CD14-positive monocyte (primary cell): ENCODE measurements around the gene DUS2. TPM values are rescaled to one million over a fixed set of nuclear protein-coding genes. Genes with fewer than 3 reads are reported as not detected.

Source experiments
- DNase-seq, 3 donors: peaks; one replicate each; pipeline ENCODE4 v3.0.0-alpha.2; 2011 to 2022
- H2AFZ ChIP-seq: 2 replicates; pipeline ENCODE4 v1.6.0; 2012; ENCODE audit warnings: mild to moderate bottlenecking, low read depth, low read length, inconsistent platforms; ENCODE audit not compliant: insufficient read depth, poor library complexity, severe bottlenecking
- H3K27ac ChIP-seq, 2 donors: 1 replicate in 1 of 2; 2 replicates in 1 of 2; pipeline ENCODE4 v1.5.1; 2012 to 2013; ENCODE audit warnings: low read length in 2 of 2, control low read depth in 1 of 2, inconsistent platforms in 1 of 2, low read depth in 1 of 2, mild to moderate bottlenecking in 1 of 2
- H3K27me3 ChIP-seq, 2 donors: one replicate each; pipeline versions ENCODE4 v1.6.0 to v1.6.1; 2011 to 2013; ENCODE audit warnings: low read length in 2 of 2; ENCODE audit not compliant: control insufficient read depth in 2 of 2, insufficient read depth in 2 of 2
- H3K36me3 ChIP-seq, 2 donors: replicated peaks in 1 of 2; 1 replicate in 1 of 2; 2 replicates in 1 of 2; pipeline versions ENCODE4 v1.5.1 to v1.6.1; 2012 to 2013; ENCODE audit warnings: low read length in 2 of 2, control low read depth in 1 of 2, inconsistent platforms in 1 of 2, mild to moderate bottlenecking in 1 of 2; ENCODE audit not compliant: insufficient read depth in 2 of 2, control insufficient read depth in 1 of 2
- H3K4me1 ChIP-seq, 2 donors: 1 replicate in 1 of 2; 2 replicates in 1 of 2; pipeline versions ENCODE4 v1.5.1 to v1.6.1; 2012 to 2013; ENCODE audit warnings: low read length in 2 of 2, control low read depth in 1 of 2, inconsistent platforms in 1 of 2, mild to moderate bottlenecking in 1 of 2, moderate library complexity in 1 of 2; ENCODE audit not compliant: insufficient read depth in 2 of 2, control insufficient read depth in 1 of 2
- H3K4me2 ChIP-seq: replicated peaks from 2 replicates; pipeline ENCODE3; 2012; ENCODE audit warnings: low read length, moderate library complexity, mild to moderate bottlenecking; ENCODE audit not compliant: poor library complexity, severe bottlenecking; ENCODE audit errors: extremely low read depth
- H3K4me3 ChIP-seq, 3 experiments: fragments of 200-600 bp in 1 of 3; sonication (generic) in 1 of 3; replicated peaks in 1 of 3; 1 replicate in 2 of 3; 2 replicates in 1 of 3; pipeline ENCODE4 v1.5.1; 2011 to 2013; ENCODE audit warnings: low read length in 3 of 3, mild to moderate bottlenecking in 3 of 3, control low read depth in 2 of 3, low read depth in 2 of 3, inconsistent platforms in 1 of 3, moderate library complexity in 1 of 3
- H3K79me2 ChIP-seq: 2 replicates; pipeline ENCODE4 v1.6.0; 2012; ENCODE audit warnings: mild to moderate bottlenecking, control low read depth, inconsistent platforms, low read length, moderate library complexity; ENCODE audit not compliant: insufficient read depth
- H3K9ac ChIP-seq: 2 replicates; pipeline ENCODE4 v1.6.0; 2017; ENCODE audit warnings: low read length, mild to moderate bottlenecking; ENCODE audit not compliant: insufficient read depth, poor library complexity, severe bottlenecking
- H3K9me3 ChIP-seq, 2 donors: replicated peaks in 1 of 2; 1 replicate in 1 of 2; 2 replicates in 1 of 2; pipeline versions ENCODE4 v1.5.1 to v1.6.1; 2012 to 2013; ENCODE audit warnings: low read length in 2 of 2, control low read depth in 1 of 2; ENCODE audit not compliant: control insufficient read depth in 1 of 2, insufficient read depth in 1 of 2
- H4K20me1 ChIP-seq: 2 replicates; pipeline ENCODE4 v1.6.0; 2012; ENCODE audit warnings: mild to moderate bottlenecking, low read length, control low read depth, moderate library complexity; ENCODE audit not compliant: insufficient read depth
- H3K27ac Mint-ChIP-seq, 7 donors: one replicate each; pipeline ENCODE4 v1.8.0; 2020; ENCODE audit warnings: mild to moderate bottlenecking in 7 of 7, mixed read lengths in 7 of 7, moderate library complexity in 6 of 7, inconsistent platforms in 2 of 7
- H3K27me3 Mint-ChIP-seq, 3 donors: one replicate each; pipeline ENCODE4 v1.8.0; 2021 to 2022; ENCODE audit warnings: low read depth in 3 of 3, mild to moderate bottlenecking in 3 of 3, mixed read lengths in 3 of 3, moderate library complexity in 3 of 3, inconsistent platforms in 1 of 3
- H3K36me3 Mint-ChIP-seq, 2 donors: one replicate each; pipeline ENCODE4 v1.8.0; 2020; ENCODE audit warnings: mixed read lengths in 2 of 2, inconsistent platforms in 1 of 2, mild to moderate bottlenecking in 1 of 2
- H3K4me1 Mint-ChIP-seq: one replicate; pipeline ENCODE4 v1.8.0; 2020; ENCODE audit warnings: mild to moderate bottlenecking, mixed read lengths
- H3K4me3 Mint-ChIP-seq, 2 donors: one replicate each; pipeline ENCODE4 v1.8.0; 2020; ENCODE audit warnings: mild to moderate bottlenecking in 2 of 2, mixed read lengths in 2 of 2, moderate library complexity in 1 of 2
- H3K9me3 Mint-ChIP-seq, 7 donors: one replicate each; pipeline ENCODE4 v1.8.0; 2020 to 2022; ENCODE audit warnings: mixed read lengths in 7 of 7, mild to moderate bottlenecking in 6 of 7, moderate library complexity in 6 of 7, inconsistent platforms in 2 of 7
- WGBS: methylation state at CpG from one replicate; pipeline ENCODE4 v1.1.5; 2013; ENCODE audit warnings: missing lambda C conversion rate; ENCODE audit not compliant: insufficient coverage; 5-methylcytosine and 5-hydroxymethylcytosine counted together
- intact Hi-C, 2 donors: fragments of 100-400 bp; cut with micrococcal nuclease; formaldehyde crosslinking; loops; one replicate each; pipeline versions ENCODE4 v1.15.0 to v1.15.1; 2023
- polyA plus RNA-seq, 3 donors: library from polyadenylated mRNA; depleted of rRNA in 1 of 3; unstranded in 2 of 3; stranded (reverse) in 1 of 3; fragments of 300-500 nt in 2 of 3; fragments of >200 nt in 1 of 3; fragmentation: Illumina TruSeq in 2 of 3; gene quantifications; 1 replicate in 2 of 3; 2 replicates in 1 of 3; pipeline ENCODE4 v1.2.3, GENCODE V29; 2012 to 2021
- TF ChIP-seq, protein P1 (sequence below): fragments of 200-600 bp; IDR thresholded peaks from one replicate; pipeline ENCODE4 v1.8.0; 2022; ENCODE audit warnings: antibody characterized with exemption, mild to moderate bottlenecking

The DUS2 gene
- polyA plus RNA-seq, 3 donors = 18.4 to 40.7 (median 33.2) TPM

- no peak overlapping the region for H2AFZ ChIP-seq
- intact Hi-C loops = loop anchor here (5.0 to 10.0 kb wide), 5 partner anchors 150 to 1563 kb away; partner anchors contain the start of genes ACD (in 1 of the 2), C16orf86 (in 1 of the 2), ENKD1 (in 1 of the 2) and ESRP2 (in 1 of the 2)
- no peak for DNase-seq
- H3K9me3 ChIP-seq = no peaks in the 10 kb centered on the region
- no CpG with 5 or more reads among the region's 2 CpGs for WGBS
- H3K27ac ChIP-seq = no peak overlapping the region
- H3K27me3 Mint-ChIP-seq = peaks cover 0 to 2% (median 0%) of the 10 kb centered on the region in 3 donors
- no peak overlapping the region for H3K4me3 Mint-ChIP-seq
- peaks cover 66% of the 10 kb centered on the region for H3K4me1 Mint-ChIP-seq
- H3K79me2 ChIP-seq = peaks cover 70% of the 10 kb centered on the region
- H4K20me1 ChIP-seq = peaks cover 69% of the 10 kb centered on the region
- H3K9me3 Mint-ChIP-seq = no peaks in the 10 kb centered on the region
- H3K4me1 ChIP-seq = peaks cover 41 to 69% of the 10 kb centered on the region in 2 donors
- H3K27me3 ChIP-seq = no peaks in the 10 kb centered on the region
- H3K4me3 ChIP-seq = no peak overlapping the region
- H3K36me3 Mint-ChIP-seq = no peaks in the 10 kb centered on the region
- H3K4me2 ChIP-seq = peak overlapping the region; percentile 22
- no peak overlapping the region for H3K9ac ChIP-seq
- peak overlapping the region in 2 of 7 donors; percentile 30 to 48 for H3K27ac Mint-ChIP-seq
- H3K36me3 ChIP-seq = no peaks in the 10 kb centered on the region
- TF ChIP-seq, protein P1, sequence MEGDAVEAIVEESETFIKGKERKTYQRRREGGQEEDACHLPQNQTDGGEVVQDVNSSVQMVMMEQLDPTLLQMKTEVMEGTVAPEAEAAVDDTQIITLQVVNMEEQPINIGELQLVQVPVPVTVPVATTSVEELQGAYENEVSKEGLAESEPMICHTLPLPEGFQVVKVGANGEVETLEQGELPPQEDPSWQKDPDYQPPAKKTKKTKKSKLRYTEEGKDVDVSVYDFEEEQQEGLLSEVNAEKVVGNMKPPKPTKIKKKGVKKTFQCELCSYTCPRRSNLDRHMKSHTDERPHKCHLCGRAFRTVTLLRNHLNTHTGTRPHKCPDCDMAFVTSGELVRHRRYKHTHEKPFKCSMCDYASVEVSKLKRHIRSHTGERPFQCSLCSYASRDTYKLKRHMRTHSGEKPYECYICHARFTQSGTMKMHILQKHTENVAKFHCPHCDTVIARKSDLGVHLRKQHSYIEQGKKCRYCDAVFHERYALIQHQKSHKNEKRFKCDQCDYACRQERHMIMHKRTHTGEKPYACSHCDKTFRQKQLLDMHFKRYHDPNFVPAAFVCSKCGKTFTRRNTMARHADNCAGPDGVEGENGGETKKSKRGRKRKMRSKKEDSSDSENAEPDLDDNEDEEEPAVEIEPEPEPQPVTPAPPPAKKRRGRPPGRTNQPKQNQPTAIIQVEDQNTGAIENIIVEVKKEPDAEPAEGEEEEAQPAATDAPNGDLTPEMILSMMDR = no peak
These were observed 64.6 kb downstream of the DUS2 start for GRCh38 chr16:68087688-68088087.

- intact Hi-C loops = loop anchor here (5.0 to 10.0 kb wide), 5 partner anchors 149 to 1564 kb away; partner anchors contain the start of genes ACD (in 1 of the 2), C16orf86 (in 1 of the 2), ENKD1 (in 1 of the 2) and ESRP2 (in 1 of the 2)
- Histone ChIP-seq H3K79me2 (peaks cover 77% of the 10 kb centered on the region), H3K9me3 (no peaks in the 10 kb centered on the region), H3K27ac (no peak overlapping the region), H3K4me2 (peak overlapping the region; percentile 22), H3K4me3 (no peak overlapping the region), H3K36me3 (no peaks in the 10 kb centered on the region), H3K4me1 (peaks cover 37 to 69% of the 10 kb centered on the region in 2 donors), H2AFZ (no peak overlapping the region), H3K9ac (no peak overlapping the region), H3K27me3 (no peaks in the 10 kb centered on the region), H4K20me1 (peaks cover 75% of the 10 kb centered on the region)
- Mint-ChIP-seq H3K9me3 (no peaks in the 10 kb centered on the region), H3K36me3 (no peaks in the 10 kb centered on the region), H3K4me1 (peaks cover 63% of the 10 kb centered on the region), H3K4me3 (no peak overlapping the region), H3K27me3 (no peaks in the 10 kb centered on the region), H3K27ac (peak overlapping the region in 1 of 7 donors; percentile 25)
- WGBS = 96% methylated on average over 5 of the region's 9 CpGs
- TF ChIP-seq, protein P1 = no peak
- no peak for DNase-seq
These were observed 65.3 kb downstream of the DUS2 start for GRCh38 chr16:68088130-68088972.
